HepG2 (cell line): Measurements from ENCODE around the gene AKT3. TPM values are rescaled to one million over a fixed set of nuclear protein-coding genes. Genes with fewer than 3 reads are reported as not detected.

Source experiments
- ATAC-seq: fragments of 200-7000 bp; cut with Tn5 transposase; 3 replicates; pipeline ENCODE4 v1.9.1; 2020; ENCODE audit warnings: mild to moderate bottlenecking, moderate library complexity
- BruUV-seq: library from RNA; stranded (reverse); fragments of 400-500 nt; replicated peaks from 2 replicates; lab custom pipeline; 2021; lab: Mats Ljungman, UMichigan
- CTCF ChIA-PET: fragments of 300-600 bp; formaldehyde crosslinking; extraction: SDS; loops from one replicate; lab custom pipeline; 2021; ENCODE audit warnings: low total read pairs, inconsistent platforms, low intra/inter-chr PET ratio; lab: Yijun Ruan, JAX
- POLR2A ChIA-PET: fragments of 350-600 bp; sonication (Branson Sonifier 250); formaldehyde crosslinking; loops from one replicate; lab custom pipeline; 2020; ENCODE audit warnings: antibody characterized with exemption, inconsistent platforms; lab: Yijun Ruan, JAX
- DNase-seq: peaks from one replicate; pipeline ENCODE4 v3.0.0-alpha.2; 2015; ENCODE audit warnings: low spot score
- FAIRE-seq: peaks from 3 replicates; lab custom pipeline; 2011; peaks lifted over from hg19 to GRCh38; lab: Jason Lieb, UNC
- H2AFZ ChIP-seq: one replicate; pipeline ENCODE4 v1.6.1; 2011; ENCODE audit warnings: low read length, inconsistent platforms
- H3K27ac ChIP-seq: fragments of 300-600 bp; 3 replicates; pipeline ENCODE4 v1.8.0; 2011; ENCODE audit warnings: mixed run types, mild to moderate bottlenecking, mixed read lengths, low read length, inconsistent platforms; ENCODE audit not compliant: insufficient read depth; ENCODE audit errors: extremely low read length
- H3K27me3 ChIP-seq, 2 experiments: fragments of 200-600 bp in 1 of 2; 2 replicates in 1 of 2; 3 replicates in 1 of 2; pipeline versions ENCODE4 v1.6.0 to v1.8.0; 2011; ENCODE audit warnings: low read length in 2 of 2, mild to moderate bottlenecking in 2 of 2, moderate library complexity in 2 of 2, inconsistent platforms in 1 of 2; ENCODE audit not compliant: insufficient read depth in 2 of 2, control insufficient read depth in 1 of 2
- H3K36me3 ChIP-seq, 2 experiments: fragments of 200-600 bp in 1 of 2; replicated peaks in 1 of 2; 2 replicates in 1 of 2; 3 replicates in 1 of 2; pipeline versions ENCODE4 v1.5.1 to v1.8.0; 2011; ENCODE audit warnings: low read length in 2 of 2, inconsistent platforms in 1 of 2; ENCODE audit not compliant: insufficient read depth in 2 of 2, control insufficient read depth in 1 of 2
- H3K4me1 ChIP-seq: 2 replicates; pipeline ENCODE4 v1.5.1; 2012; ENCODE audit warnings: low read length, inconsistent platforms; ENCODE audit not compliant: insufficient read depth
- H3K4me2 ChIP-seq: 2 replicates; pipeline ENCODE4 v1.6.0; 2011; ENCODE audit warnings: low read depth, low read length, inconsistent platforms
- H3K4me3 ChIP-seq, 3 experiments: fragments of 200-600 bp in 1 of 3; sonication (generic), shearing (Covaris generic) in 1 of 3; replicated peaks in 1 of 3; 2 replicates each; pipeline ENCODE4 v1.5.1; 2011 to 2016; ENCODE audit warnings: low read length in 3 of 3, inconsistent platforms in 2 of 3, low read depth in 2 of 3, mild to moderate bottlenecking in 2 of 3, control low read depth in 1 of 3, mixed read lengths in 1 of 3; ENCODE audit not compliant: insufficient read depth in 1 of 3
- H3K79me2 ChIP-seq: one replicate; pipeline ENCODE4 v1.6.1; 2011; ENCODE audit warnings: low read length, inconsistent platforms; ENCODE audit not compliant: insufficient read depth
- H3K9ac ChIP-seq: 2 replicates; pipeline ENCODE4 v1.6.0; 2011; ENCODE audit warnings: mild to moderate bottlenecking, low read depth, low read length, inconsistent platforms; ENCODE audit not compliant: insufficient read depth
- H3K9me3 ChIP-seq: 2 replicates; pipeline ENCODE4 v1.5.1; 2012; ENCODE audit warnings: mild to moderate bottlenecking, low read length
- H4K20me1 ChIP-seq: 2 replicates; pipeline ENCODE4 v1.6.0; 2011; ENCODE audit warnings: inconsistent platforms, mild to moderate bottlenecking, low read length, moderate library complexity; ENCODE audit not compliant: insufficient read depth
- ARNTL ChIP-seq: sonication (generic); formaldehyde crosslinking; IDR thresholded peaks from 2 replicates; pipeline ENCODE4 v1.4.0; 2020; ENCODE audit warnings: mild to moderate bottlenecking, missing genetic modification reagents
- GPN1 ChIP-seq: sonication (generic); formaldehyde crosslinking; IDR thresholded peaks from 2 replicates; pipeline ENCODE4 v1.5.1; 2020; ENCODE audit warnings: missing genetic modification reagents, borderline replicate concordance
- HNRNPH1 ChIP-seq: fragments of 200-400 bp; formaldehyde crosslinking; optimal IDR thresholded peaks from 2 replicates; pipeline ENCODE3; 2017; ENCODE audit warnings: mild to moderate bottlenecking, low read depth, low read length
- MAZ ChIP-seq, 2 experiments: sonication (generic) in 1 of 2; formaldehyde crosslinking in 1 of 2; IDR thresholded peaks; 2 replicates each; pipeline versions ENCODE4 v1.5.0 to v1.6.1; 2012 to 2020; ENCODE audit warnings: low read depth in 2 of 2, mild to moderate bottlenecking in 2 of 2, borderline replicate concordance in 1 of 2, improper control_type of control experiment in 1 of 2, low read length in 1 of 2, missing genetic modification reagents in 1 of 2, moderate library complexity in 1 of 2
- U2AF2 ChIP-seq: fragments of 200-400 bp; formaldehyde crosslinking; IDR thresholded peaks from 2 replicates; pipeline ENCODE4 v1.6.1; 2017; ENCODE audit warnings: low read depth, mild to moderate bottlenecking, low read length
- ZNF451 ChIP-seq: sonication (generic); formaldehyde crosslinking; IDR thresholded peaks from 2 replicates; pipeline ENCODE4 v1.5.0; 2020; ENCODE audit warnings: mild to moderate bottlenecking, missing genetic modification reagents
- ZNF577 ChIP-seq: sonication (generic); formaldehyde crosslinking; IDR thresholded peaks from 2 replicates; pipeline ENCODE4 v1.4.0; 2020; ENCODE audit warnings: mild to moderate bottlenecking, low read depth, missing genetic modification reagents, borderline replicate concordance
- ZNF652 ChIP-seq: IDR thresholded peaks from 2 replicates; pipeline ENCODE4 v1.6.1; 2016; ENCODE audit warnings: low read depth, borderline replicate concordance
- ZNF670 ChIP-seq: sonication (generic); formaldehyde crosslinking; IDR thresholded peaks from 2 replicates; pipeline ENCODE4 v1.8.0; 2022; ENCODE audit warnings: mild to moderate bottlenecking, missing genetic modification reagents, borderline replicate concordance
- ZNF746 ChIP-seq: sonication (generic); formaldehyde crosslinking; IDR thresholded peaks from 2 replicates; pipeline ENCODE4 v1.8.0; 2022; ENCODE audit warnings: mild to moderate bottlenecking, missing genetic modification reagents
- WGBS: methylation state at CpG from one replicate; pipeline ENCODE4 v1.1.6; 2017; ENCODE audit warnings: low lambda C conversion rate; 5-methylcytosine and 5-hydroxymethylcytosine counted together
- in situ Hi-C: cut with HindIII; loops from 2 replicates; pipeline ENCODE4 v1.10.0; 2017; ENCODE audit warnings: low pct_unique_long_range_greater_than_20kb; ENCODE audit not compliant: extremely low pct_ligation_motif_present
- intact Hi-C: fragments of 100-400 bp; cut with micrococcal nuclease; formaldehyde crosslinking; loops from one replicate; pipeline ENCODE4 v1.10.0; 2022; ENCODE audit not compliant: unreplicated experiment
- polyA plus RNA-seq, 8 experiments: library from polyadenylated mRNA; depleted of rRNA in 3 of 8; stranded (reverse) in 7 of 8; unstranded in 1 of 8; fragments of >200 nt; fragmentation: Illumina TruSeq in 4 of 8; extraction: Trizol in 4 of 8; gene quantifications; 2 replicates each; pipeline versions ENCODE4 v1.2.1 to v1.2.3, GENCODE V29; 2011 to 2016; ENCODE audit warnings: low read depth in 4 of 8, missing spikeins in 1 of 8, mixed read lengths in 1 of 8; ENCODE audit not compliant: insufficient read depth in 1 of 8
- total RNA-seq, 5 experiments: library from RNA; depleted of rRNA; stranded (reverse); fragments of >200 nt; fragmentation: Illumina TruSeq; extraction: Trizol; gene quantifications; 2 replicates each; pipeline ENCODE4 v1.2.3, GENCODE V29; 2016; ENCODE audit warnings: low read depth in 1 of 5

Gene AKT3
- total and polyA plus RNA-seq, 2 of the 13 experiments (the other 11 are each of a cell fraction or from before 2014, with no cell fraction given) = 0.07 TPM

DNA sequence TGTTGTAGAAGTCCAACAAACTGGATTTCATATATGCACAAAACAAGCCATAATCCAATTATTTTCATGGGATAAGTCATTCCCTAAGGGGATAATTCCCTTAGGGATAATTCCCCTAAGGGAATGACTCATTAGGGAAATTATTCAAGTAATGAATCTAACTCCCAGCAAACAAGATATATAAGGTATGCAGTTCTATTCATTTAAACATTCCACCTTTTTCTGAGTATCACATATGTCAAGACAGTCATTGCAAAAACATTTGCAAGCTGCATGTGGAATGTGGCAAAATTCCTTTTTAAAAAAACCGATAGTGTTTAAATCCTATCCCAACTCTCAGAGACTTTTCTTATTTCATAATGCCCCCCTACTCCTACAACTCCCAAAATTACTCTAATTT, 131.2 kb downstream of the AKT3 start:
- TF ChIP-seq MAZ (IDR thresholded peaks at IDR 0.05; ENCODE audit: borderline replicate concordance, low read depth, low read length) = no peak
- no peak for TF ChIP-seq MAZ (CRISPR knock-in tag; IDR thresholded peaks at IDR 0.05; ENCODE audit: low read depth)
- TF ChIP-seq U2AF2 = no peak
- no peak for TF ChIP-seq ZNF451 (CRISPR knock-in tag)
- TF ChIP-seq HNRNPH1 = no peak
- TF ChIP-seq GPN1 (CRISPR knock-in tag) = no peak
- H3K4me2 ChIP-seq = no peak overlapping the region
- no peaks in the 10 kb centered on the region for H3K36me3 ChIP-seq
- H3K9me3 ChIP-seq = no peaks in the 10 kb centered on the region
- in situ Hi-C loops = loop anchor here (10.0 kb wide), 1 partner anchor 556 kb away; no protein-coding TSS in a partner anchor
- DNase-seq (no peak), FAIRE-seq (no peak), ATAC-seq (no peak)
- no peak overlapping the region for H3K27ac ChIP-seq
- H4K20me1 ChIP-seq = no peaks in the 10 kb centered on the region
- 0% methylated on average over 1 of the region's 1 CpG for WGBS
- H3K79me2 ChIP-seq = no peaks in the 10 kb centered on the region
- POLR2A ChIA-PET = no interaction called here
- intact Hi-C loops = no loop called here
- H3K9ac ChIP-seq = no peak overlapping the region
- no peak overlapping the region for H2AFZ ChIP-seq
- no peaks in the 10 kb centered on the region for H3K27me3 ChIP-seq
- CTCF ChIA-PET = no interaction called here
- no peak overlapping the region for H3K4me3 ChIP-seq
- H3K4me1 ChIP-seq = no peaks in the 10 kb centered on the region
- BruUV-seq = no TSS peak

DNA sequence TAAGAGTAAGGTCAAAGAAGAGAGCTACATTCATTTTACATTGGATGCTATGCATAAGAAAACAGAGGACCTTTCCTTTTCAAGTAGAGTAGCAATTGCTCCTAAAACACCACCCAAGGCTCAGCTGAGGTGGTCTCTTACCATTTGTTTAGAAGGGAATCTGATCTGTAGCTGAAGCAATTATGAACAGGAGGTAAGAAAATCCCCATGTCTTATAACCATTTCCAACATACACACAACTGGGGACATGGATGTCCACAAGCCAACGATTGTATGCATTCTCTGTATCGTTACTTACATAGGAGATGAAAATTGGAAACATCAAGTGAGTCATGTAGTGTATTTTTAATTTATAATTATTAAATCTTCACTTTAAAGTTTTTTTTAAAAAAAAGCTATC, 132.0 kb downstream of the AKT3 start:
- peaks cover 4% of the 10 kb centered on the region for H3K4me1 ChIP-seq
- in situ Hi-C loops (loop anchor here (10.0 kb wide), 1 partner anchor 557 kb away; no protein-coding TSS in a partner anchor), intact Hi-C loops (no loop called here)
- no peaks in the 10 kb centered on the region for H3K27me3 ChIP-seq
- no peaks in the 10 kb centered on the region for H3K36me3 ChIP-seq
- no peaks in the 10 kb centered on the region for H3K9me3 ChIP-seq
- no peak overlapping the region for H3K4me3 ChIP-seq
- H3K27ac ChIP-seq = no peak overlapping the region
- no peaks in the 10 kb centered on the region for H3K79me2 ChIP-seq
- H3K9ac ChIP-seq = no peak overlapping the region
- DNase-seq (no peak), FAIRE-seq (no peak), ATAC-seq (no peak)
- H4K20me1 ChIP-seq = no peaks in the 10 kb centered on the region
- no peak for TF ChIP-seq ZNF577 (CRISPR knock-in tag)
- no peak for TF ChIP-seq ARNTL (CRISPR knock-in tag)
- TF ChIP-seq ZNF670 = no peak
- TF ChIP-seq ZNF746 (CRISPR knock-in tag) = no peak
- no peak for TF ChIP-seq ZNF652
- H2AFZ ChIP-seq = no peak overlapping the region
- no TSS peak for BruUV-seq
- ChIA-PET POLR2A (no interaction called here), CTCF (no interaction called here)
- 15% methylated on average over 2 of the region's 2 CpGs for WGBS
- no peak overlapping the region for H3K4me2 ChIP-seq
